Mucosa of descending colon (tissue), 3 donors: Measurements from ENCODE around the gene CISTR. TPM values are rescaled to one million over a fixed set of nuclear protein-coding genes. Genes with fewer than 3 reads are reported as not detected.

ENCODE experiments used
- ATAC-seq: fragments of 200-7000 bp; cut with Tn5 transposase; one replicate; pipeline ENCODE4 v1.9.1; 2020; ENCODE audit warnings: mild to moderate bottlenecking, moderate library complexity
- DNase-seq, 3 donors: peaks; one replicate each; pipeline ENCODE4 v3.0.0-alpha.2; 2020
- H3K36me3 ChIP-seq: fragments of 200-600 bp; one replicate; pipeline ENCODE4 v1.8.0; 2021; ENCODE audit warnings: low read depth, mild to moderate bottlenecking
- H3K4me1 ChIP-seq: fragments of 200-600 bp; one replicate; pipeline ENCODE4 v1.8.0; 2021; ENCODE audit warnings: low read depth, mild to moderate bottlenecking
- H3K4me3 ChIP-seq: fragments of 200-600 bp; one replicate; pipeline ENCODE4 v1.8.0; 2021; ENCODE audit warnings: mild to moderate bottlenecking
- H3K9me3 ChIP-seq: fragments of 200-600 bp; one replicate; pipeline ENCODE4 v1.8.0; 2021; ENCODE audit warnings: mild to moderate bottlenecking
- intact Hi-C, 2 donors: fragments of 100-400 bp; cut with DNase I in 1 of 2; cut with micrococcal nuclease in 1 of 2; formaldehyde crosslinking; loops; one replicate each; pipeline versions ENCODE4 v1.11.0 to v1.11.1; 2022; cut with DNase I, micrococcal nuclease
- total RNA-seq, 3 donors: library from RNA; stranded (reverse); fragmentation: NEBNext Ultra II Directional in 2 of 3; extraction: Animal tissue kit (Norgen Biotek cat#: 25700) in 2 of 3; gene quantifications; one replicate each; pipeline versions ENCODE4 v1.2.1 to v1.2.4, GENCODE V29; 2021 to 2023
- TF ChIP-seq, protein P1 (sequence below): fragments of 200-600 bp; IDR thresholded peaks from one replicate; pipeline ENCODE4 v1.8.0; 2022; ENCODE audit warnings: antibody characterized with exemption, mild to moderate bottlenecking
- donor health status: DM: no; HTN: no; CAD: no; lungs with moderate emphysema.
- donor health status: DM: no; HTN: no; CAD: no.
- donor health status: DM: no; HTN: yes; CAD: no.

CISTR gene
- total RNA-seq, 3 donors from 2014 or later: not detected

DNA sequence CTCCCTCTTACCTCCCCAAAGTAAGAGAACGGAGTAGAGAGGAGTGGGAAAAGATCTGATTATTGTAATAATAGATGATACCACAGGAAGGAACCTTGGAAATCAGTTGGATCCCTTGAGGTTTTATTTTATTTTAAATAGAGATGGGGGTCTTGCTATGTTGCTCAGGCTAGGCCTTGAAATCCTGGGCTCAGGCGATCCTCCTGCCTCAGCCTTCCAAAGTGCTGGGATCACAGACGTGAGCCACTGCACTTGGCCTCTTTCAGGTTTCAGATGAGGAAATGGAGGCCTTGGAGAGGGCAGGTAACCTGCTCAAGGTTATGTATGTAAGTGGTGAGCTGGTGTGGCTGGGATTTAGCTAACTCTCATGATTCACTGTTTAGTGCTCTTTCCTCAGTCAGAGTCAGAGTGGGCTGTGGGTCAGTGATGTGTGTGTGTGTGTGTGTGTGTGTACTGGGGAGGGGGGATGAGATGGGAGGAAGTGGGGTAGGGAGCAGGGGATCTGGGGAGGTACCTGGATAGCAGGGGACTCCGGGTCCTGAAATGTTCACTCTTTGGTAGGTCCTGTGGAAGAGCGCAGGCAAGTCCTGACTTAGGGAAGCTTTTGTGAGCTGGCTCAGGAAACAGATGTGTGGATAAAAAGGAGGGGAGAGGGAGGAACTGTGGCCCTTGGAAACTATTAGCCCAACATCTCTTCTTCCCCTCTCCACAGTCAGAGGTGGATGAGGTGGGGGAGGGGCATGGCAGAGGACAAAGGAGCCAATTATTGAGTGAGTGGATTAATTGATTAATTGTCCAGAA is 4.7 kb upstream of the CISTR start:
- intact Hi-C loops: no loop called here
- ATAC-seq: no peak
- DNase-seq: no peak
- H3K4me1 ChIP-seq: peaks cover 2% of the 10 kb centered on the region
- H3K4me3 ChIP-seq: no peak overlapping the region
- H3K36me3 ChIP-seq: no peaks in the 10 kb centered on the region
- TF ChIP-seq, protein P1, sequence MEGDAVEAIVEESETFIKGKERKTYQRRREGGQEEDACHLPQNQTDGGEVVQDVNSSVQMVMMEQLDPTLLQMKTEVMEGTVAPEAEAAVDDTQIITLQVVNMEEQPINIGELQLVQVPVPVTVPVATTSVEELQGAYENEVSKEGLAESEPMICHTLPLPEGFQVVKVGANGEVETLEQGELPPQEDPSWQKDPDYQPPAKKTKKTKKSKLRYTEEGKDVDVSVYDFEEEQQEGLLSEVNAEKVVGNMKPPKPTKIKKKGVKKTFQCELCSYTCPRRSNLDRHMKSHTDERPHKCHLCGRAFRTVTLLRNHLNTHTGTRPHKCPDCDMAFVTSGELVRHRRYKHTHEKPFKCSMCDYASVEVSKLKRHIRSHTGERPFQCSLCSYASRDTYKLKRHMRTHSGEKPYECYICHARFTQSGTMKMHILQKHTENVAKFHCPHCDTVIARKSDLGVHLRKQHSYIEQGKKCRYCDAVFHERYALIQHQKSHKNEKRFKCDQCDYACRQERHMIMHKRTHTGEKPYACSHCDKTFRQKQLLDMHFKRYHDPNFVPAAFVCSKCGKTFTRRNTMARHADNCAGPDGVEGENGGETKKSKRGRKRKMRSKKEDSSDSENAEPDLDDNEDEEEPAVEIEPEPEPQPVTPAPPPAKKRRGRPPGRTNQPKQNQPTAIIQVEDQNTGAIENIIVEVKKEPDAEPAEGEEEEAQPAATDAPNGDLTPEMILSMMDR: no peak
- H3K9me3 ChIP-seq: no peaks in the 10 kb centered on the region

DNA sequence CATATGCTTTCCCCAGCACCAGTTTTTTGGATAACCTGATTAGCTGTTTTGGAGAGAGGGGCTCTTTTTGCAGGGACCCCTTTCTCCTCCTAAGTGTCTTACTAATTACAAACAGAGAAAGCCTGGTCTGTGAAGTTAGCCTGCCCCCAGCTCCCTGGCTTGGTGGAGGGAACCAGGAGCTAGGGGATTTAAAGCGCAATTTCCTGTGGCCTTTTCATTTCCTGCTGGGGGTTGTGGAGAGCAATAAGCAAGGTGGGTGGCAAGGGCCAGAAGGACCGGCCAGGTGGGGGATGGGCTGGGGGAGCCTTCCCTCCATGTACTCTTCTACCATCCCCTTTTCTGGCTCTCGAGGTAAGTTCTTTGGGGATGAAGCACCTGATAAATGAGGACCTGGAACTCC is 4.1 kb upstream of the CISTR start:
- intact Hi-C loops: no loop called here
- H3K36me3 ChIP-seq: no peaks in the 10 kb centered on the region
- H3K9me3 ChIP-seq: no peaks in the 10 kb centered on the region
- no peak overlapping the region for H3K4me3 ChIP-seq
- H3K4me1 ChIP-seq: peaks cover 8% of the 10 kb centered on the region
- DNase-seq: no peak
- TF ChIP-seq, protein P1: no peak
- no peak for ATAC-seq

GRCh38 chr12:53755451-53755891 is 3.7 kb upstream of the CISTR start:
- peaks cover 13% of the 10 kb centered on the region for H3K4me1 ChIP-seq
- no peaks in the 10 kb centered on the region for H3K36me3 ChIP-seq
- ATAC-seq: no peak
- TF ChIP-seq, protein P1: no peak
- no peak overlapping the region for H3K4me3 ChIP-seq
- DNase-seq: no peak
- intact Hi-C loops: no loop called here
- no peaks in the 10 kb centered on the region for H3K9me3 ChIP-seq

- no peaks in the 10 kb centered on the region for H3K9me3 ChIP-seq
- TF ChIP-seq, protein P1: no peak
- H3K36me3 ChIP-seq: no peaks in the 10 kb centered on the region
- no peak for ATAC-seq
- intact Hi-C loops: no loop called here
- DNase-seq: no peak
- H3K4me1 ChIP-seq: peaks cover 14% of the 10 kb centered on the region
- no peak overlapping the region for H3K4me3 ChIP-seq
These were observed 3.0 kb upstream of the CISTR start for GRCh38 chr12:53754633-53755264.

GRCh38 chr12:53754188-53754585 is 2.4 kb upstream of the CISTR start:
- ATAC-seq: no peak
- Histone ChIP-seq H3K36me3 (no peaks in the 10 kb centered on the region), H3K4me3 (no peak overlapping the region), H3K9me3 (no peaks in the 10 kb centered on the region), H3K4me1 (peaks cover 14% of the 10 kb centered on the region)
- no peak for DNase-seq
- TF ChIP-seq, protein P1: no peak
- intact Hi-C loops: no loop called here
